T-helper 1 cell treated with Interleukin-12 subunit alpha and Interleukin-12 subunit beta and Interleukin-4 antibody, amounts not matched to agents 30 ng/mL and 1 ng/mL, for 36 hours (primary cell): ENCODE measurements around the gene WDR12. TPM values are rescaled to one million over a fixed set of nuclear protein-coding genes. Genes with fewer than 3 reads are reported as not detected.

ENCODE experiments used
- total RNA-seq: library from RNA; stranded (reverse); gene quantifications from 2 replicates; pipeline ENCODE4 v1.2.3, GENCODE V29; 2022

Gene WDR12
- total RNA-seq, 1 donor from 2014 or later: 77.5 TPM

Other genes starting within 250 kb of the WDR12 start
- gene ICA1L, start 39.9 kb downstream of the WDR12 start, total RNA-seq: 3.6 and 4.3 TPM in 2 replicates
- gene CARF, start 602 bp upstream of the WDR12 start, total RNA-seq: 5.8 and 7.1 TPM in 2 replicates
- gene NBEAL1, start 103.2 kb upstream of the WDR12 start, total RNA-seq: 12.7 and 16.7 TPM in 2 replicates